DMS53 treated with DMSO at 0.1 percent for 48 hours (cell line): ENCODE measurements around the gene OVOL3.
"Not testable (repeated sequence)": the region's sequence is repeated elsewhere in the genome, so short reads cannot be mapped to it uniquely, and the experiment has no call there.

Experiments
- DNase-seq: peaks from one replicate; lab custom pipeline; 2025; ENCODE audit not compliant: unreplicated experiment; lab: John Stamatoyannopoulos, UW

Gene OVOL3

GRCh38 chr19:36128392-36128736 is 17.4 kb downstream of the OVOL3 start:
- no peak for DNase-seq

- DNase-seq, result not testable (repeated sequence)
Observed at GRCh38 chr19:36131221-36131620, 20.3 kb downstream of the OVOL3 start.

- not testable (repeated sequence) for DNase-seq
Observed at GRCh38 chr19:36134867-36135266, 23.9 kb downstream of the OVOL3 start.

GRCh38 chr19:36136964-36137686 is 26.2 kb downstream of the OVOL3 start:
- DNase-seq, result peak; percentile 70

- DNase-seq, result no peak
Observed at GRCh38 chr19:36139120-36139472, 28.2 kb downstream of the OVOL3 start.

GRCh38 chr19:36139473-36140303 is 28.7 kb downstream of the OVOL3 start, which contains the start of gene CAPNS1:
Gene CAPNS1, plus strand, starts transcription at chr19:36140066. Its CDS starts 946 bp downstream, at chr19:36141012.
- DNase-seq, result peak; percentile 94

- DNase-seq, result peak; percentile 57
Observed at GRCh38 chr19:36140304-36141038, 29.5 kb downstream of the OVOL3 start.

GRCh38 chr19:36141039-36141927 is 30.3 kb downstream of the OVOL3 start:
- DNase-seq, result peak; percentile 60

- no peak for DNase-seq
Observed at GRCh38 chr19:36142046-36142445, 31.1 kb downstream of the OVOL3 start.

- no peak for DNase-seq
Observed at GRCh38 chr19:36142496-36142895, 31.6 kb downstream of the OVOL3 start.

GRCh38 chr19:36144624-36145023 is 33.7 kb downstream of the OVOL3 start:
- no peak for DNase-seq

GRCh38 chr19:36149673-36150406 is 38.9 kb downstream of the OVOL3 start:
- DNase-seq, result no peak

GRCh38 chr19:36150586-36150985 is 39.6 kb downstream of the OVOL3 start:
- no peak for DNase-seq

GRCh38 chr19:36151144-36152018 is 40.4 kb downstream of the OVOL3 start:
- no peak for DNase-seq

GRCh38 chr19:36152019-36152351 is 41.0 kb downstream of the OVOL3 start:
- no peak for DNase-seq

- no peak for DNase-seq
Observed at GRCh38 chr19:36152352-36153091, 41.6 kb downstream of the OVOL3 start, which contains the start of gene COX7A1. Gene COX7A1, minus strand, starts transcription at chr19:36152447. Its CDS starts 40 bp downstream, at chr19:36152407.

GRCh38 chr19:36153126-36153525 is 42.2 kb downstream of the OVOL3 start:
- no peak for DNase-seq
